ENCODE measurements around the gene EEFSEC.

DNA sequence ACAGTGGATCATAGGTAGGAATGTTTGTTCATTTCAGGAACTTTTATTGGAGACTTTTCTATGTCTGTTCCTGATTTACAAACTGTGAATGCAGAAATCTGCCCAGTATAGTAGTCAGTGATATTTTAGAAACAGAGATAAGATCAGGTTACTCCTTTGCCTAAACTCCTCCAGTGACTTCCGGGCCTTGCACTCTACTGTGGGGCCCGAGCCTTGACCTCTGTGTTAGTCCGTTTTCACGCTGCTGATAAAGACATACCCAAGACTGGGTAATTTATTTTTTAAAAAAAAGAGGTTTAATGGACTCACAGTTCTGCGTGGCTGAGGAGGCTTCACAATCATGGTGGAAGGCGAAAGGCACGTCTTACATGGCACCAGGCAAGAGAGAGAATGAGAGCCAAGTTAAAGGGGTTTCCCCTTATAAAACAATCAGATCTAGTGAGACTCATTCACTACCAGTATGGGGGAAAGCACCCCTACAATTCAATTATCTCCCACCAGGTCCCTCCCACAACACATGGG, 186.3 kb downstream of the EEFSEC start:
- no peak for TF ChIP-seq CTCF (conservative IDR thresholded peaks at IDR 0.05; ENCODE audit: low read depth, low read length)
- no peak for TF ChIP-seq CEBPB (IDR thresholded peaks at IDR 0.05; ENCODE audit: low read depth, low read length)
- TF ChIP-seq, protein P1, sequence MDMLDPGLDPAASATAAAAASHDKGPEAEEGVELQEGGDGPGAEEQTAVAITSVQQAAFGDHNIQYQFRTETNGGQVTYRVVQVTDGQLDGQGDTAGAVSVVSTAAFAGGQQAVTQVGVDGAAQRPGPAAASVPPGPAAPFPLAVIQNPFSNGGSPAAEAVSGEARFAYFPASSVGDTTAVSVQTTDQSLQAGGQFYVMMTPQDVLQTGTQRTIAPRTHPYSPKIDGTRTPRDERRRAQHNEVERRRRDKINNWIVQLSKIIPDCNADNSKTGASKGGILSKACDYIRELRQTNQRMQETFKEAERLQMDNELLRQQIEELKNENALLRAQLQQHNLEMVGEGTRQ (IDR thresholded peaks at IDR 0.05; ENCODE audit: low read depth, low read length), result no peak
- no peak for TF ChIP-seq POLR2A (IDR thresholded peaks at IDR 0.05; ENCODE audit: low read depth, low read length)
- TF ChIP-seq RCOR1 (IDR thresholded peaks at IDR 0.05; ENCODE audit: insufficient replicate concordance, low read length), result no peak
- TF ChIP-seq RFX5 (IDR thresholded peaks at IDR 0.05; ENCODE audit: low read depth, low read length), result no peak
- no peak for TF ChIP-seq BHLHE40 (IDR thresholded peaks at IDR 0.05; ENCODE audit: low read depth, low read length)
- no peak for TF ChIP-seq RAD21 (IDR thresholded peaks at IDR 0.05; ENCODE audit: low read length)
- TF ChIP-seq MXI1 (IDR thresholded peaks at IDR 0.05; ENCODE audit: borderline replicate concordance, low read depth, low read length), result no peak
- TF ChIP-seq FOS (IDR thresholded peaks at IDR 0.05; ENCODE audit: low read depth, low read length), result no peak
- no peak for TF ChIP-seq SMC3 (IDR thresholded peaks at IDR 0.05; ENCODE audit: low read depth, low read length)
- TF ChIP-seq, protein P2, sequence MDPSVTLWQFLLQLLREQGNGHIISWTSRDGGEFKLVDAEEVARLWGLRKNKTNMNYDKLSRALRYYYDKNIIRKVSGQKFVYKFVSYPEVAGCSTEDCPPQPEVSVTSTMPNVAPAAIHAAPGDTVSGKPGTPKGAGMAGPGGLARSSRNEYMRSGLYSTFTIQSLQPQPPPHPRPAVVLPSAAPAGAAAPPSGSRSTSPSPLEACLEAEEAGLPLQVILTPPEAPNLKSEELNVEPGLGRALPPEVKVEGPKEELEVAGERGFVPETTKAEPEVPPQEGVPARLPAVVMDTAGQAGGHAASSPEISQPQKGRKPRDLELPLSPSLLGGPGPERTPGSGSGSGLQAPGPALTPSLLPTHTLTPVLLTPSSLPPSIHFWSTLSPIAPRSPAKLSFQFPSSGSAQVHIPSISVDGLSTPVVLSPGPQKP (IDR thresholded peaks at IDR 0.05; ENCODE audit: borderline replicate concordance, low read depth, low read length), result no peak
- TF ChIP-seq CHD1 (IDR thresholded peaks at IDR 0.05; ENCODE audit: low read depth, low read length), result no peak
- TF ChIP-seq MAZ (IDR thresholded peaks at IDR 0.05; ENCODE audit: borderline replicate concordance, low read depth, low read length), result no peak
